ENCODE measurements around the gene SLC35F3. TPM values are rescaled to one million over a fixed set of nuclear protein-coding genes. Genes with fewer than 3 reads are reported as not detected.
A peak's percentile ranks its signal among the peaks of the same experiment; 100 is the strongest.

Gene SLC35F3
- total and polyA plus RNA-seq, 9 of the 15 experiments (the other 6 are each of a cell fraction or from before 2014, with no cell fraction given), result 0.04 to 0.07 (median 0.04) TPM; not detected in 6

DNA sequence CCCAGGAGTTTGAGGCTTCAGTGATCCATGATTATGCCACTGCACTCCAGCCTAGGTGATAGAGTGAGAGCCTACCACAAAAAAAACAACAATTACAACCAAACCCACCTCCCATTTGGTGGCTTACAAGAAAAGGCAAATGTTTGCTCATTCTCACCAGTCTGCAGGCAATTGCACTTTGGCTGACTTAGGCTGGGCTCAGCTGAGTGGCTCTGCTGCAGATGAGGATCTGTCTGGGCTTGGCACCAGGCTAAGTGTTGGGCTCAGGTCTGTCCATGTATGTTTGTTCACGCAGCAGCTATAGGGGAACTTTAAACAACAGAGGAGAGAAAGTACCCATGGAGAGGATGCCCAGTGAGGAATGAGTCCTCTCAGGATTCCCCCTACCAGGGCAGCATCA, 440.8 kb downstream of the SLC35F3 start:
- ChIA-PET POLR2A (interaction anchor here (0.5 kb wide), 1 partner anchor 41 kb away, joined by 3 read pairs; no protein-coding TSS in a partner anchor), CTCF (ENCODE audit: low intra/inter-chr PET ratio) (interaction anchor here (0.6 kb wide), 1 partner anchor 9 kb away, joined by 4 read pairs; no protein-coding TSS in a partner anchor)
- ATAC-seq, result no peak
- H4K20me1 ChIP-seq (replicated peaks; ENCODE audit: control insufficient read depth, insufficient read depth, low read length), result no peaks in the 10 kb centered on the region
- intact Hi-C loops (cut with micrococcal nuclease), result no loop called here
- H3K9me1 ChIP-seq (ENCODE audit: control insufficient read depth, insufficient read depth, low read length), result no peaks in the 10 kb centered on the region
- in situ Hi-C loops (cut with MboI), result no loop called here
- no peaks in the 10 kb centered on the region for H3K79me2 ChIP-seq (ENCODE audit: control insufficient read depth, insufficient read depth, low read length)
- no peak for FAIRE-seq
- no peaks in the 10 kb centered on the region for H3K4me1 ChIP-seq (replicated peaks in 1 of 2; ENCODE audit: control insufficient read depth in 2 of 2, insufficient read depth in 2 of 2, low read length in 2 of 2)
- no peak overlapping the region for H3K9ac ChIP-seq (ENCODE audit: insufficient read depth in 1 of 2, low read depth in 2 of 2, low read length in 2 of 2)
- no peak for DNase-seq (ENCODE audit: extremely low read depth in 1 of 4, low spot score in 3 of 4)
- H3K27me3 ChIP-seq (ENCODE audit: control insufficient read depth in 2 of 2, insufficient read depth in 2 of 2, low read length in 2 of 2), result peaks cover 0 to 2% of the 10 kb centered on the region in 2 experiments; a peak in 1 of 5 replicates
- no peak overlapping the region for H3K4me2 ChIP-seq (ENCODE audit: insufficient read depth, low read length)
- no peak overlapping the region for H3K27ac ChIP-seq (ENCODE audit: extremely low read depth, low read depth, low read length)
- H3K36me3 ChIP-seq (ENCODE audit: control insufficient read depth, insufficient read depth, low read length), result no peaks in the 10 kb centered on the region
- no peak overlapping the region for H3K4me3 ChIP-seq
- no peak for TF ChIP-seq EHMT2 (IDR thresholded peaks at IDR 0.05)
- TF ChIP-seq ZNF561 (CRISPR knock-in tag; conservative IDR thresholded peaks at IDR 0.05), result no peak
- TF ChIP-seq, protein P1, sequence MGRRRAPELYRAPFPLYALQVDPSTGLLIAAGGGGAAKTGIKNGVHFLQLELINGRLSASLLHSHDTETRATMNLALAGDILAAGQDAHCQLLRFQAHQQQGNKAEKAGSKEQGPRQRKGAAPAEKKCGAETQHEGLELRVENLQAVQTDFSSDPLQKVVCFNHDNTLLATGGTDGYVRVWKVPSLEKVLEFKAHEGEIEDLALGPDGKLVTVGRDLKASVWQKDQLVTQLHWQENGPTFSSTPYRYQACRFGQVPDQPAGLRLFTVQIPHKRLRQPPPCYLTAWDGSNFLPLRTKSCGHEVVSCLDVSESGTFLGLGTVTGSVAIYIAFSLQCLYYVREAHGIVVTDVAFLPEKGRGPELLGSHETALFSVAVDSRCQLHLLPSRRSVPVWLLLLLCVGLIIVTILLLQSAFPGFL (CRISPR knock-in tag; IDR thresholded peaks at IDR 0.05), result no peak
- TF ChIP-seq ZNF197 (CRISPR knock-in tag; IDR thresholded peaks at IDR 0.05; ENCODE audit: low read depth), result no peak
- TF ChIP-seq KAT7 (CRISPR knock-in tag; IDR thresholded peaks at IDR 0.05; ENCODE audit: borderline replicate concordance), result no peak
- TF ChIP-seq MTF1 (CRISPR knock-in tag; IDR thresholded peaks at IDR 0.05; ENCODE audit: borderline replicate concordance), result no peak
- TF ChIP-seq, protein P2, sequence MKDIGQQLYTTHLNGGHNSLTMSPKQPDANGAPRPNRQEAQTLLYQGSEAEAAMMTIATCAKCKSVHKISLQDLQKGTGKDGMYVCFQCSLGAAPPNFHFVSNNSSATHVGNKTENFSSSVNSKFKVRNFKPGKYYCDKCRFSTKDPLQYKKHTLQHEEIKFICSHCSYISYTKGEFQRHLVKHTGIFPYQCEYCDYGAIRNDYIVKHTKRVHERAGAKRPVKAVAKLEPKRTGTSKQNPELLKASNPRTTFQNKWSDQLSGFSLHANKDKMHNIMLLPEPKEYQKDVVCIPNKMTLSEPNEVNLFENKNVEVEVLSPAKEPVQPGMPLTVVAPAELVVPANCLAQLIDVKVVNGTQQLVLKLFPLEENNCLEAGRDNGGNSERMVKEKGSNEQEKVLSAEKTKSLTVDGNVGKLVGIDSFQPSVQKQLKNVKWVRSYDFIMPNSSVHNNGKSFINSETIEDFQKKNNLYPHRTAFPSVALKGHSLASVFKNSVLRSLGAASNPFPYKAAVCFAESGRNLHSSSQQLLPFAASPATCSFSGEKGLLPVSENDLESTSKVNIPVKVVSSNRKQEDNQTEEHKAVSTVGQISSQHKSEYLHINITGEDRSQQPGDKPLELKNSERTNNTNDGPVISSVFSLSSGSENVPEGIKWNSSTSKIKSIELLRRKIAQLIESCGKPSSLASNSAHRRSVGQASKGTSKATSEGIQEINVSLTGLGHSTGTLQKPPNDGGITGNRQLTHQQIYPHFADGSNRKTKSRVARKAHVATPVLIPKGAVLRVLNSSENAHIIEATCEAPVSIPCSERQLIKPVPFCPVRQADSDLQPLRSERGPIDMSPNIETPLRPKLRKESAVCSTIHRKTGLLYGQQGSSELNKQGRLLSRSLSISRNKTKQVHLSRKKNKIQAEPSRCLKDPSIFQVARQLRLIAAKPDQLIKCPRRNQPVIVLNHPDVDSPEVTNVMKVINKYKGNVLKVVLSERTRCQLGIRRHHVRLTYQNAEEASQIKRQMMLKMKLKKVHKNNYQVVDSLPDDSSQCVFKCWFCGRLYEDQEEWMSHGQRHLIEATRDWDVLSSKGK (CRISPR knock-in tag; IDR thresholded peaks at IDR 0.05), result no peak
- TF ChIP-seq HNRNPK (IDR thresholded peaks at IDR 0.05; ENCODE audit: low read depth, low read length, poor library complexity, severe bottlenecking), result no peak
- TF ChIP-seq E2F3 (CRISPR knock-in tag; IDR thresholded peaks at IDR 0.05), result no peak
- peak overlapping the region; percentile 1; the same call in 1 of the 2 replicates for H2AFZ ChIP-seq (ENCODE audit: low read depth, low read length)
- 6% methylated on average over 1 of the region's 1 CpG for WGBS (ENCODE audit: insufficient coverage, low coverage, missing lambda C conversion rate)
- BruUV-seq (replicated peaks), result no TSS peak
- peaks cover 4% of the 10 kb centered on the region; the same call in 1 of the 2 replicates for H3K9me3 ChIP-seq (replicated peaks; ENCODE audit: control insufficient read depth, insufficient read depth, low read depth, low read length)

Measured in K562 (cell line).